ENCODE data around the gene DCP1A.

Gene DCP1A

DNA sequence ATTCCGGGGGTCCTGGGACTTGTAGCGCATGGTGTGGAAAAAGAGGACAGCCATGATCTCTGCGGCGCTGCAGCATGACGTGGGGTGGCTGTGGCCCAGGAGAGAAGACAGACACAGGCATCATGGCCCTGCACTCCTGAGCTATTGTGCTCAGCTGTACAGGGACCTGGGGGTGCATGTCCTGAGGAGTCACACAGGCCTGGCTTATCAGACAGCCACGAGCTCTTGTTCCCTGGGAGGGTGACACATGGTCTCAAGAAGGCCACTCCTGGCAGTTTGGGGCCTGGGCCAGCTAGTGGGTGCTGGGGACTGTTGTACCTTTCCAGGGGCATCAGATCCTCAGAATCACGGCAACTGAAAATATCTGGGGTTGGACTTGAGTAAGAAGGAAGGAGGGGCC is 105.2 kb downstream of the DCP1A start:
- no peaks in the 10 kb centered on the region for H3F3A ChIP-seq (ENCODE audit: insufficient read depth, low read length)
- peaks cover 73% of the 10 kb centered on the region for H3K36me3 ChIP-seq (ENCODE audit: insufficient read depth, low read length)
- no peaks in the 10 kb centered on the region for H3K9me3 ChIP-seq (ENCODE audit: low read length)

DNA sequence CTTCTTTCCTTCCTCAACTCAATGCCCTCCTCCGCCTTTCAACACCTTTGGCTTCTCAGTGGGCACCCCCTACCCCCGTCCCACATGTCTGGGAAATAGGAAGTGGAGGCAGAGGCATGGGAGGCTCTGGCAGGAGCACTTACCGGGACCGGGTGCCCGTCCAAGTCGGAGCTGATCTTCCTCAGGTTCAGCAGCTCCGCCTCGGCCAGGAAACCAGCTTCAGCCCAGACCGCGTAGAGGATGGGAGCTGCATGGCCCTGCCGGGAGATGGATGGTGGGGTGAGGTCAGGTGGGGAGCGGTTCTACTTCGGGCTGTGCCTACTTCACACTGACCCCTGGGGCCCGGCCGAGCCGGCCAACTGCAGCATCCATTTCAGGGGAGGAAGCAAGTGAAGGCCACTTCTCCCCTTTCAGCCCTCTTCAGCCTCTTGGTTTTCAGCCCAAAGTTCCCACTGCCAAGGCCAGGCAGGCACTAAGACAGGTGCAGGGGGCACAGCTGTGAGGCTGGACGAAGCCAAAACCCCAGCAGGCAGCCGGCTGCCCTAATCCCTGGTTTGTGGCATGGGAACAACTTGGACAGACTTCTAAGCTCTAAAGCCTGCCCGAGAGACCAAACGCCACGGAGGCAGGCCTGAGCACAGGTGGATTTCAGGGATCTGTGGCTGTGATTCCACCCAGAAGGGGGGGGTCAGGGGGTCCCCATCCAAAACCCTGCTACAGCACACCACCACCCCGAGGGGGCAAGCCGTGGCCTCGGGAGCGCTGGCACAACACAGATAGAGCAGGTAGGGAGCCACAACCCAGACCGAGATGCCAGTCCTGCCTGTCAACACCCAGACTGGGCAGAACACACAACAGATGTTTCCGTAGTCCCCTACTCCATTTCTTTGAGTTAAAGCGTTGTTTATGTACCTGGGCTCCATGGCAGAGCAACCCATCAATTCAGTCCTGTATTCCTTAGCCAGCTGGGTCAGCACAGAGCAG is 106.1 kb downstream of the DCP1A start:
- no peak overlapping the region for H3K27ac ChIP-seq (ENCODE audit: low read depth, low read length, poor library complexity, severe bottlenecking)
- no peaks in the 10 kb centered on the region for H3K9me3 ChIP-seq (ENCODE audit: low read length)

More for the DNA sequence above, 105.2 kb downstream of the DCP1A start:
- no peak overlapping the region for H3K4me3 ChIP-seq (ENCODE audit: low read depth, low read length, poor library complexity, severe bottlenecking)
- H3K4me2 ChIP-seq (ENCODE audit: low read length) = no peak overlapping the region
- H2AFZ ChIP-seq (ENCODE audit: low read length) = no peak overlapping the region
- H3K9ac ChIP-seq (ENCODE audit: low read length) = no peak overlapping the region
- H3K79me2 ChIP-seq (ENCODE audit: insufficient read depth, low read length) = peaks cover 48% of the 10 kb centered on the region
- no peaks in the 10 kb centered on the region for H3K9me2 ChIP-seq (ENCODE audit: low read depth, low read length)
- H3K4me1 ChIP-seq (ENCODE audit: insufficient read depth, low read length, severe bottlenecking) = no peaks in the 10 kb centered on the region
- H3K27me3 ChIP-seq (ENCODE audit: insufficient read depth, low read length) = no peaks in the 10 kb centered on the region
- H3K27ac ChIP-seq (ENCODE audit: low read depth, low read length, poor library complexity, severe bottlenecking) = no peak overlapping the region
- no peaks in the 10 kb centered on the region for H4K20me1 ChIP-seq (ENCODE audit: insufficient read depth, low read length)
- TF ChIP-seq, protein P1, sequence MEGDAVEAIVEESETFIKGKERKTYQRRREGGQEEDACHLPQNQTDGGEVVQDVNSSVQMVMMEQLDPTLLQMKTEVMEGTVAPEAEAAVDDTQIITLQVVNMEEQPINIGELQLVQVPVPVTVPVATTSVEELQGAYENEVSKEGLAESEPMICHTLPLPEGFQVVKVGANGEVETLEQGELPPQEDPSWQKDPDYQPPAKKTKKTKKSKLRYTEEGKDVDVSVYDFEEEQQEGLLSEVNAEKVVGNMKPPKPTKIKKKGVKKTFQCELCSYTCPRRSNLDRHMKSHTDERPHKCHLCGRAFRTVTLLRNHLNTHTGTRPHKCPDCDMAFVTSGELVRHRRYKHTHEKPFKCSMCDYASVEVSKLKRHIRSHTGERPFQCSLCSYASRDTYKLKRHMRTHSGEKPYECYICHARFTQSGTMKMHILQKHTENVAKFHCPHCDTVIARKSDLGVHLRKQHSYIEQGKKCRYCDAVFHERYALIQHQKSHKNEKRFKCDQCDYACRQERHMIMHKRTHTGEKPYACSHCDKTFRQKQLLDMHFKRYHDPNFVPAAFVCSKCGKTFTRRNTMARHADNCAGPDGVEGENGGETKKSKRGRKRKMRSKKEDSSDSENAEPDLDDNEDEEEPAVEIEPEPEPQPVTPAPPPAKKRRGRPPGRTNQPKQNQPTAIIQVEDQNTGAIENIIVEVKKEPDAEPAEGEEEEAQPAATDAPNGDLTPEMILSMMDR (IDR thresholded peaks at IDR 0.05; ENCODE audit: low read length) = no peak
- TF ChIP-seq EZH2 (IDR thresholded peaks at IDR 0.05; ENCODE audit: borderline replicate concordance, low read length) = no peak

GRCh38 chr3:53239800-53240199 is 107.5 kb downstream of the DCP1A start:
- Histone ChIP-seq H4K20me1 (ENCODE audit: insufficient read depth, low read length) (no peaks in the 10 kb centered on the region), H3K27ac (ENCODE audit: low read depth, low read length, poor library complexity, severe bottlenecking) (peak overlapping the region; percentile 35)

More for the DNA sequence above, 106.1 kb downstream of the DCP1A start:
- Histone ChIP-seq H3K9me2 (ENCODE audit: low read depth, low read length) (no peaks in the 10 kb centered on the region), H3K9ac (ENCODE audit: low read length) (no peak overlapping the region), H3K79me2 (ENCODE audit: insufficient read depth, low read length) (peaks cover 40% of the 10 kb centered on the region), H3K36me3 (ENCODE audit: insufficient read depth, low read length) (peaks cover 78% of the 10 kb centered on the region), H3F3A (ENCODE audit: insufficient read depth, low read length) (no peaks in the 10 kb centered on the region), H3K4me2 (ENCODE audit: low read length) (no peak overlapping the region), H3K4me1 (ENCODE audit: insufficient read depth, low read length, severe bottlenecking) (no peaks in the 10 kb centered on the region), H2AFZ (ENCODE audit: low read length) (no peak overlapping the region), H3K4me3 (ENCODE audit: low read depth, low read length, poor library complexity, severe bottlenecking) (no peak overlapping the region), H4K20me1 (ENCODE audit: insufficient read depth, low read length) (no peaks in the 10 kb centered on the region), H3K27me3 (ENCODE audit: insufficient read depth, low read length) (no peaks in the 10 kb centered on the region)
- no peak for TF ChIP-seq EZH2 (IDR thresholded peaks at IDR 0.05; ENCODE audit: borderline replicate concordance, low read length)
- TF ChIP-seq, protein P1 (IDR thresholded peaks at IDR 0.05; ENCODE audit: low read length) = no peak

More at GRCh38 chr3:53239800-53240199, 107.5 kb downstream of the DCP1A start:
- no peaks in the 10 kb centered on the region for H3F3A ChIP-seq (ENCODE audit: insufficient read depth, low read length)
- no peak overlapping the region for H3K4me2 ChIP-seq (ENCODE audit: low read length)
- H3K27me3 ChIP-seq (ENCODE audit: insufficient read depth, low read length) = no peaks in the 10 kb centered on the region
- no peaks in the 10 kb centered on the region for H3K9me2 ChIP-seq (ENCODE audit: low read depth, low read length)
- peaks cover 25% of the 10 kb centered on the region for H3K79me2 ChIP-seq (ENCODE audit: insufficient read depth, low read length)
- no peaks in the 10 kb centered on the region for H3K9me3 ChIP-seq (ENCODE audit: low read length)
- peaks cover 89% of the 10 kb centered on the region for H3K36me3 ChIP-seq (ENCODE audit: insufficient read depth, low read length)
- H3K4me1 ChIP-seq (ENCODE audit: insufficient read depth, low read length, severe bottlenecking) = no peaks in the 10 kb centered on the region
- TF ChIP-seq EZH2 (IDR thresholded peaks at IDR 0.05; ENCODE audit: borderline replicate concordance, low read length) = no peak
- TF ChIP-seq, protein P1 (IDR thresholded peaks at IDR 0.05; ENCODE audit: low read length) = no peak
- no peak overlapping the region for H2AFZ ChIP-seq (ENCODE audit: low read length)
- no peak overlapping the region for H3K9ac ChIP-seq (ENCODE audit: low read length)
- H3K4me3 ChIP-seq (ENCODE audit: low read depth, low read length, poor library complexity, severe bottlenecking) = no peak overlapping the region

All from OCI-LY1 (cell line).